NB4 (cell line): ENCODE measurements around the gene SMAD3.

Source experiments
- DNase-seq: peaks from one replicate; pipeline ENCODE4 v3.0.0; 2010; ENCODE audit warnings: low read depth
- H3K4me3 ChIP-seq: one replicate; pipeline ENCODE4 v1.5.1; 2011; ENCODE audit warnings: mild to moderate bottlenecking, low read depth, low read length, moderate library complexity
- CTCF ChIP-seq: IDR thresholded peaks from one replicate; pipeline ENCODE4 v1.5.1; 2012; ENCODE audit warnings: low read depth, low read length
- MAX ChIP-seq: IDR thresholded peaks from 2 replicates; pipeline ENCODE4 v1.6.1; 2011; ENCODE audit warnings: low read depth, low read length
- MYC ChIP-seq: IDR thresholded peaks from 2 replicates; pipeline ENCODE4 v1.6.1; 2011; ENCODE audit warnings: low read depth, low read length
- POLR2A ChIP-seq: IDR thresholded peaks from 2 replicates; pipeline ENCODE4 v1.6.1; 2011; ENCODE audit warnings: mild to moderate bottlenecking; ENCODE audit not compliant: insufficient read length; ENCODE audit errors: extremely low read depth

The SMAD3 gene

GRCh38 chr15:67154249-67154648, 88.8 kb downstream of the SMAD3 start:
- no peak for DNase-seq
- H3K4me3 ChIP-seq: no peak overlapping the region
- peak; percentile 70 for TF ChIP-seq MAX
- TF ChIP-seq CTCF: no peak
- no peak for TF ChIP-seq MYC
- no peak for TF ChIP-seq POLR2A

- DNase-seq: no peak
- TF ChIP-seq MAX (no peak), POLR2A (no peak), CTCF (no peak), MYC (no peak)
- H3K4me3 ChIP-seq: no peak overlapping the region
Measured at GRCh38 chr15:67156426-67156825, 91.0 kb downstream of the SMAD3 start.

GRCh38 chr15:67156834-67157233, 91.4 kb downstream of the SMAD3 start:
- TF ChIP-seq MYC (no peak), POLR2A (no peak), CTCF (no peak), MAX (no peak)

GRCh38 chr15:67157521-67158252, 92.3 kb downstream of the SMAD3 start:
- DNase-seq: peak; percentile 71
- no peak overlapping the region for H3K4me3 ChIP-seq
- TF ChIP-seq MAX: no peak
- peak; percentile 29; the same call in 1 of the 2 replicates for TF ChIP-seq MYC

More at GRCh38 chr15:67156834-67157233, 91.4 kb downstream of the SMAD3 start:
- H3K4me3 ChIP-seq: no peak overlapping the region
- no peak for DNase-seq

- TF ChIP-seq MYC (no peak), CTCF (no peak), MAX (no peak), POLR2A (no peak)
- no peak for DNase-seq
- H3K4me3 ChIP-seq: no peak overlapping the region
Measured at GRCh38 chr15:67158367-67158766, 93.0 kb downstream of the SMAD3 start.

- TF ChIP-seq POLR2A (no peak), MYC (no peak), MAX (no peak), CTCF (no peak)
- DNase-seq: no peak
- no peak overlapping the region for H3K4me3 ChIP-seq
Measured at GRCh38 chr15:67161412-67161811, 96.0 kb downstream of the SMAD3 start.
